ENCODE data around the gene SLC26A11. TPM values are rescaled to one million over a fixed set of nuclear protein-coding genes. Genes with fewer than 3 reads are reported as not detected.

Gene SLC26A11
- total and polyA plus RNA-seq, 7 donors = 2.3 to 14.5 (median 9.3) TPM

DNA sequence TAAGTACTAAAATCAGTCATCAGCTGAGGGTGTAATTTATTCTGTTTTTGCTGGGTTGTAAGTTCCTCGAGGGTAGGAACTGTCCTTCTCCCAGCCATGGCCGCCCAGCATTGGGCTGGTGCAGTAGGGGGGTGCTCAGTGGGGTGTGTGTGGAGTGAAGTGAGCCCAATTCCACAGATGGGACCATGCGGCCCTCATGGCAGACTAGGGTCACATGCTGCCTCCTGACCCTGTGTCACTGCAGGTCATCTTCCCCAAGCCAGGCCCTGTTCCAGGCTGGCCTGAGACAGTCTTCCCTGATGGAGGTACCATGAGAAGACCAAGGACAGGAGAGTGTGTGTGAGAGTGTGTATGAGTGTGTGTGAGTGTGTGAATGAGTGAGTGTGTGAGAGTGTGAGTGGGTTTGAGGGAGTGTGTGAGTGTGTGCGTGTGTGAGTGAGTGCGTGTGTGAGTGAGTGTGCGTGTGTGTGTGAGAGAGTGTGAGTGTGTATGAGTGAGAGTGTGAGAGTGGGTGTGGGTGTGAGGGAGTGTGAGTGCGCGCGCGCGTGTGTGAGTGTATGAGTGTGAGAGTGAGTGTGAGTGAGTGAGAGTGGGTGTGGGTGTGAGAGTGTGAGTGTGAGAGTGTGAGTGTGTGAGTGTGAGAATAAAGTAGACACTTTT is 3.7 kb downstream of the SLC26A11 start:
- TF ChIP-seq EP300 (IDR thresholded peaks at IDR 0.05) (no peak), POLR2A (IDR thresholded peaks at IDR 0.05) (no peak), POLR2AphosphoS5 (IDR thresholded peaks at IDR 0.05) (no peak), CTCF (IDR thresholded peaks at IDR 0.05) (no peak)
- H3K27ac ChIP-seq = no peak overlapping the region
- no peak for DNase-seq
- no peak overlapping the region for H3K4me3 ChIP-seq
- peaks cover 0 to 25% (median 20%) of the 10 kb centered on the region in 4 donors for H3K4me1 ChIP-seq
- peaks cover 0 to 37% (median 5%) of the 10 kb centered on the region in 4 donors for H3K36me3 ChIP-seq
- no peaks in the 10 kb centered on the region for H3K9me3 ChIP-seq
- WGBS, 2 donors = 92 to 95% methylated on average over 11 of the region's 11 CpGs
- no peaks in the 10 kb centered on the region for H3K27me3 ChIP-seq
- intact Hi-C loops (cut with DNase I) = loop anchor here (5.0 kb wide), 2 partner anchors 38 to 122 kb away; partner anchors contain the start of genes GAA and RNF213

- no peaks in the 10 kb centered on the region for H3K9me3 ChIP-seq
- DNase-seq = no peak
- no peaks in the 10 kb centered on the region for H3K27me3 ChIP-seq
- H3K27ac ChIP-seq = no peak overlapping the region
- intact Hi-C loops (cut with DNase I) = loop anchor here (5.0 kb wide), 2 partner anchors 38 to 122 kb away; partner anchors contain the start of genes GAA and RNF213
- TF ChIP-seq EP300 (IDR thresholded peaks at IDR 0.05) (no peak), POLR2AphosphoS5 (IDR thresholded peaks at IDR 0.05) (no peak), POLR2A (IDR thresholded peaks at IDR 0.05) (no peak), CTCF (IDR thresholded peaks at IDR 0.05) (no peak)
- peaks cover 0 to 18% (median 13%) of the 10 kb centered on the region in 4 donors for H3K4me1 ChIP-seq
- H3K4me3 ChIP-seq = no peak overlapping the region
- WGBS, 2 donors = 85 to 89% methylated on average over 6 of the region's 6 CpGs
- H3K36me3 ChIP-seq = peaks cover 0 to 42% (median 5%) of the 10 kb centered on the region in 4 donors
These were observed 4.5 kb downstream of the SLC26A11 start for GRCh38 chr17:80224683-80225082.

DNA sequence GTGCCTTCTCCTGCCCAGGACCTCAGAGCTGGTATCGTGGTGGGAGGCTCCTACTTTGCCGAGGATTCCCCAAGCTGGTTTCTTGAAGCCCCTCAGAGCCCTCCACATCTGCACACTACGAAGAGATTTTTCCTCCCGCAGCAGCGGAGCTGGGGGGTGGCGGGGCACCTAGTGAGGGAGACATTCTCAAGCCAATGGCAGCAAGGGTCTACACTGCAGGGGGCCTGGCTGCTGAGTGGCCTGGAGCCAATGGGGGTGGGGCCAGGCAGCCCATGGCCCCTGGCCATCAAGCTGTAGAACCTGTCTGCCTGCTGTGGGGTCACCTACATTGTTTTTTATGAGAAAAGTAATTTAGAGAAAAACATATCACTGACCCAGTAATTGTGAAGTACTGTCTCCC is 5.0 kb downstream of the SLC26A11 start:
- no peak overlapping the region for H3K27ac ChIP-seq
- WGBS, 2 donors = 95% methylated on average over 6 of the region's 6 CpGs
- TF ChIP-seq CTCF (IDR thresholded peaks at IDR 0.05) = no peak
- no peak for TF ChIP-seq EP300 (IDR thresholded peaks at IDR 0.05)
- no peak for TF ChIP-seq POLR2AphosphoS5 (IDR thresholded peaks at IDR 0.05)
- TF ChIP-seq POLR2A (IDR thresholded peaks at IDR 0.05) = no peak
- no peak overlapping the region for H3K4me3 ChIP-seq
- no peaks in the 10 kb centered on the region for H3K9me3 ChIP-seq
- peaks cover 0 to 15% (median 12%) of the 10 kb centered on the region in 4 donors for H3K4me1 ChIP-seq
- H3K27me3 ChIP-seq = no peaks in the 10 kb centered on the region
- H3K36me3 ChIP-seq = peaks cover 0 to 44% (median 6%) of the 10 kb centered on the region in 4 donors
- intact Hi-C loops (cut with DNase I) = no loop called here
- DNase-seq = no peak

DNA sequence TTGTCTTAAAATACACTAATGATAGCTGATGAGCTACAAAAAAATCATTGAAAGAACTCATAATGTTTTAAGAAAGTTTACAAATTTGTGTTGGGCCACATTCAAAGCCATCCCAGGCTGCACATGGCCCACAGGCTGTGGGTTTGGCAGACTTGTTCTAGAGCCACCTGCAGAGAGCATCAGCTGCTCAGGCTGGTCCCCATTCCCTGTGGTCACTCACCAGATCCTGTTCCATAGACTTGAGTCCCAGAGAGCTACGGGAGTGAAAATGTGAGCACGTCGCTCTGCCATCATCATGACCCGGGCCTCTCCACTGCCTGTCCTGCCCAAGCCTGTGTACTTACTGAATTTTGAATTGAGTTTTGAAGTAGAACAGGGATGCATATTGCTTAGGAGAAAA is 6.9 kb downstream of the SLC26A11 start:
- Histone ChIP-seq H3K4me1 (peaks cover 0 to 5% (median 0%) of the 10 kb centered on the region in 4 donors), H3K27me3 (no peaks in the 10 kb centered on the region), H3K27ac (no peak overlapping the region), H3K4me3 (no peak overlapping the region), H3K36me3 (peaks cover 0 to 59% (median 9%) of the 10 kb centered on the region in 4 donors), H3K9me3 (peaks cover 0 to 4% (median 1%) of the 10 kb centered on the region in 4 donors)
- intact Hi-C loops (cut with DNase I) = no loop called here
- no peak for TF ChIP-seq CTCF (IDR thresholded peaks at IDR 0.05)
- no peak for TF ChIP-seq POLR2AphosphoS5 (IDR thresholded peaks at IDR 0.05)
- no peak for TF ChIP-seq POLR2A (IDR thresholded peaks at IDR 0.05)
- TF ChIP-seq EP300 (IDR thresholded peaks at IDR 0.05) = no peak
- DNase-seq = no peak
- WGBS, 2 donors = 95 to 96% methylated on average over 4 of the region's 4 CpGs
